Measurements from ENCODE around the gene H2BW1. TPM values are rescaled to one million over a fixed set of nuclear protein-coding genes. Genes with fewer than 3 reads are reported as not detected.
"Not testable (repeated sequence)": the region's sequence is repeated elsewhere in the genome, so short reads cannot be mapped to it uniquely, and the experiment has no call there.

The H2BW1 gene, protein sequence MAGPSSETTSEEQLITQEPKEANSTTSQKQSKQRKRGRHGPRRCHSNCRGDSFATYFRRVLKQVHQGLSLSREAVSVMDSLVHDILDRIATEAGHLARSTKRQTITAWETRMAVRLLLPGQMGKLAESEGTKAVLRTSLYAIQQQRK
- total RNA-seq: not detected

- no peak for TF ChIP-seq POLR2AphosphoS5 (IDR thresholded peaks at IDR 0.05)
- no peak for TF ChIP-seq POLR2A (IDR thresholded peaks at IDR 0.05)
- TF ChIP-seq, protein P1, sequence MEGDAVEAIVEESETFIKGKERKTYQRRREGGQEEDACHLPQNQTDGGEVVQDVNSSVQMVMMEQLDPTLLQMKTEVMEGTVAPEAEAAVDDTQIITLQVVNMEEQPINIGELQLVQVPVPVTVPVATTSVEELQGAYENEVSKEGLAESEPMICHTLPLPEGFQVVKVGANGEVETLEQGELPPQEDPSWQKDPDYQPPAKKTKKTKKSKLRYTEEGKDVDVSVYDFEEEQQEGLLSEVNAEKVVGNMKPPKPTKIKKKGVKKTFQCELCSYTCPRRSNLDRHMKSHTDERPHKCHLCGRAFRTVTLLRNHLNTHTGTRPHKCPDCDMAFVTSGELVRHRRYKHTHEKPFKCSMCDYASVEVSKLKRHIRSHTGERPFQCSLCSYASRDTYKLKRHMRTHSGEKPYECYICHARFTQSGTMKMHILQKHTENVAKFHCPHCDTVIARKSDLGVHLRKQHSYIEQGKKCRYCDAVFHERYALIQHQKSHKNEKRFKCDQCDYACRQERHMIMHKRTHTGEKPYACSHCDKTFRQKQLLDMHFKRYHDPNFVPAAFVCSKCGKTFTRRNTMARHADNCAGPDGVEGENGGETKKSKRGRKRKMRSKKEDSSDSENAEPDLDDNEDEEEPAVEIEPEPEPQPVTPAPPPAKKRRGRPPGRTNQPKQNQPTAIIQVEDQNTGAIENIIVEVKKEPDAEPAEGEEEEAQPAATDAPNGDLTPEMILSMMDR (IDR thresholded peaks at IDR 0.05): no peak
- no peak for DNase-seq (ENCODE audit: low spot score)
- no peaks in the 10 kb centered on the region for H3K36me3 ChIP-seq
- no peaks in the 10 kb centered on the region for H3K9me3 ChIP-seq
- no peak within 1 kb of the TSS for H3K27ac ChIP-seq
- no peak within 1 kb of the TSS for H3K4me3 ChIP-seq
- 91% methylated on average over 20 of the region's 20 CpGs for WGBS
- no peaks in the 10 kb centered on the region for H3K4me1 ChIP-seq (replicated peaks)
- no peaks in the 10 kb centered on the region for H3K27me3 ChIP-seq (replicated peaks; ENCODE audit: insufficient read depth)
- intact Hi-C loops (cut with DNase I): no loop called here
Measured at GRCh38 chrX:104013606-104014005, at the start of gene H2BW1. Gene H2BW1, minus strand, starts transcription at chrX:104013708. Its CDS starts 132 bp downstream, at chrX:104013576.

- intact Hi-C loops (cut with DNase I); H3K4me1 ChIP-seq (replicated peaks); H3K27ac ChIP-seq; H3K4me3 ChIP-seq; H3K27me3 ChIP-seq (replicated peaks; ENCODE audit: insufficient read depth); DNase-seq (ENCODE audit: low spot score); H3K36me3 ChIP-seq; H3K9me3 ChIP-seq: not testable (repeated sequence)
- no CpG with 5 or more reads among the region's 18 CpGs for WGBS
Measured at GRCh38 chrX:104062636-104063035, 49.1 kb upstream of the H2BW1 start.

DNA sequence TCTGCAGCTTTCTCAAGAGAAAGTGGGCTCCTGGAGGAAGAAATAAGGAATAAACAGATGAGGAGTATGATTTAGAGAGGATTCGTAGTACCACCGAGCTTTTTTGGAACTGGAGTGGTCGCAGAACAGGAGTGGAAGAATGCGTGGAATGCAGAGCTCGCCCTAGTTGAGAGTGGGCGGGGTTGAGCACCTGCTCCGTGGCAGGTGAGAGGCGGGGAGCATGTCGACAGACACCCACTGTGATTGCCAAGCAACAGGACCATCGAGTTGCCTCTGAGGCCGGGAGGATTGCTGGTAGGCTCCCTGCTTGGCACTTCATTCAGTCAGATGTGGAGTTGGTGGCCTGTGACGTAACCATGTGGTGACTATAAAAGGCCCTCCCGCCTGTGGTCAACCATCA lies 41.4 kb upstream of the H2BW1 start:
- intact Hi-C loops (cut with DNase I); H3K27me3 ChIP-seq (replicated peaks; ENCODE audit: insufficient read depth); H3K9me3 ChIP-seq; H3K4me3 ChIP-seq; DNase-seq (ENCODE audit: low spot score); H3K36me3 ChIP-seq; H3K4me1 ChIP-seq (replicated peaks); H3K27ac ChIP-seq: not testable (repeated sequence)
- no CpG with 5 or more reads among the region's 13 CpGs for WGBS

GRCh38 chrX:104047171-104047570 lies 33.7 kb upstream of the H2BW1 start:
- no peaks in the 10 kb centered on the region for H3K4me1 ChIP-seq (replicated peaks)
- no peak overlapping the region for H3K27ac ChIP-seq
- no peaks in the 10 kb centered on the region for H3K9me3 ChIP-seq
- H3K27me3 ChIP-seq (replicated peaks; ENCODE audit: insufficient read depth): no peaks in the 10 kb centered on the region
- TF ChIP-seq, protein P1 (IDR thresholded peaks at IDR 0.05): no peak
- TF ChIP-seq POLR2AphosphoS5 (IDR thresholded peaks at IDR 0.05) (no peak), POLR2A (IDR thresholded peaks at IDR 0.05) (no peak)
- WGBS: 94% methylated on average over 13 of the region's 13 CpGs
- intact Hi-C loops (cut with DNase I): no loop called here
- no peaks in the 10 kb centered on the region for H3K36me3 ChIP-seq
- DNase-seq (ENCODE audit: low spot score): no peak
- H3K4me3 ChIP-seq: no peak overlapping the region

DNA sequence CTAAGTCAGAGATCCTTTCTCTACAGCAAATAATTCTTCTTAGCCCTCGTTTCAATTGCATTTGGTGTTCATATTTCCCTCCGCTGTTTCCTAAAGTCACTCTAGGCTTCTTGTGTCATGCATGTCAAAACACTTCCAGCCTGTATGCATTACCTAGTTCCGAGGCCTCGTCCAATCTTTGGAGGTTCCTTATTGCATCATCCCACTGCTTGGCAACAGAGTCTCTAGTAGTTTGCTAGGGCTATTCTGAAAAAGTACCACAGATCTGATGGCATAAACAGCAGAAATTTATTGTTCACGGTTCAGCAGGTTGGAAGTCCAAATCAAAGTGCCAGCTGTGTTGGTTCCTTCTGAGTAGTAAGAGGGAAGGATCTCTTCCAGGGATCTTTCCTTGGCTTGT lies 32.1 kb upstream of the H2BW1 start:
- 84% methylated on average over 5 of the region's 5 CpGs for WGBS
- no peaks in the 10 kb centered on the region for H3K9me3 ChIP-seq
- no peak overlapping the region for H3K27ac ChIP-seq
- TF ChIP-seq POLR2A (IDR thresholded peaks at IDR 0.05) (no peak), POLR2AphosphoS5 (IDR thresholded peaks at IDR 0.05) (no peak)
- TF ChIP-seq, protein P1 (IDR thresholded peaks at IDR 0.05): no peak
- intact Hi-C loops (cut with DNase I): no loop called here
- H3K4me3 ChIP-seq: no peak overlapping the region
- DNase-seq (ENCODE audit: low spot score): no peak
- no peaks in the 10 kb centered on the region for H3K36me3 ChIP-seq
- no peaks in the 10 kb centered on the region for H3K27me3 ChIP-seq (replicated peaks; ENCODE audit: insufficient read depth)
- H3K4me1 ChIP-seq (replicated peaks): no peaks in the 10 kb centered on the region

DNA sequence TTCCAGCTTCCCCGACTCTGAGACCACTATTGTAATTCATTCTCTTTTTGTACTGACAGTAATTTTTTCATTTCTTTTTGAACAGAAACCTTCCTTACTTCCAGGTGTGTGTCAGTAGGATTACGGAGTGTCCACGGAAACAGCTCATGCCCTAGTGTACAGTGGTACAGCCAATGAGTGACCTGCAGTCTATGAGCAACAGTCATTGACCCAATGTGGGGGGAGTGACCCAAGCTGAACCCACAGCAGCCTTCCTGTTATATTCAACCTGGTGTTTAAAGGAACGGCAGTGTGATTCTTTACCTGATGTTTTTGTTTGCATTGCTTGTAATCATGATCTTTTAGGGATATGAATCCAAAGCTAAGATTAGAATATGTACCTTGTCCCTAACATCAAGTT lies 27.5 kb upstream of the H2BW1 start:
- no peak for DNase-seq (ENCODE audit: low spot score)
- intact Hi-C loops (cut with DNase I): no loop called here
- Histone ChIP-seq H3K36me3 (no peaks in the 10 kb centered on the region), H3K4me1 (replicated peaks) (no peaks in the 10 kb centered on the region), H3K27me3 (replicated peaks; ENCODE audit: insufficient read depth) (no peaks in the 10 kb centered on the region), H3K4me3 (no peak overlapping the region), H3K27ac (no peak overlapping the region), H3K9me3 (no peaks in the 10 kb centered on the region)
- WGBS: 85% methylated on average over 4 of the region's 4 CpGs
- TF ChIP-seq POLR2A (IDR thresholded peaks at IDR 0.05) (no peak), POLR2AphosphoS5 (IDR thresholded peaks at IDR 0.05) (no peak)
- TF ChIP-seq, protein P1 (IDR thresholded peaks at IDR 0.05): no peak
